Esophagus squamous epithelium (tissue), 4 donors: ENCODE data around the gene DDAH1.

Experiments
- POLR2A ChIP-seq, 4 donors: fragments of 450-650 bp; IDR thresholded peaks; one replicate each; pipeline ENCODE4 v1.6.1; 2017; ENCODE audit warnings: antibody characterized with exemption in 4 of 4, mild to moderate bottlenecking in 4 of 4, moderate library complexity in 3 of 4
- TF ChIP-seq, protein P1 (sequence below), 6 experiments: fragments of 450-650 bp in 4 of 6; fragments of 200-600 bp in 2 of 6; sonication (generic) in 2 of 6; IDR thresholded peaks; one replicate each; pipeline ENCODE4 v1.5.1; 2016 to 2019; ENCODE audit warnings: antibody characterized with exemption in 6 of 6, mild to moderate bottlenecking in 4 of 6, moderate library complexity in 4 of 6

DNA sequence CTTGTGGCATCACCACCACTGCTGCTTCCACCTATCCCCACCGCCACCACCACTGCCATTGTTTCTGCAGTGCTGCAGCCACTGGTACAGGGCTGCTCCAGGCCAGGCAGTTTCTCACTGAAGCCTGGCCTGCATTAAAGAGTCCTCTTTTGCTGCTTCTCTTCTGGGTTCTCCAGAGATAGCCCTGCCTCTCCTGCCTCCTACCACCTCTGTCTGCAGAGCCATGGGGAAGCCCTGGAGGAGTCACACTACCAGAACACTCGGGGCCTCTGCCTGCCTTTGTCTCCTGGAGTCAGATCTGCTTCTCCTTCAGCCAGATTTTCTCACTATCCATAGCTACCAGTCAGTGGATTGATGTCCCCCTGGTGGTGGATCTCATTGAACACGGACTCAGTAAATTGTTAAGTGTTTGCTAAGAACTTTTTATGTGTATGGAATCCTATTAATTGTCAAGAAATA lies 37.7 kb upstream of the DDAH1 start:
- TF ChIP-seq, protein P1, sequence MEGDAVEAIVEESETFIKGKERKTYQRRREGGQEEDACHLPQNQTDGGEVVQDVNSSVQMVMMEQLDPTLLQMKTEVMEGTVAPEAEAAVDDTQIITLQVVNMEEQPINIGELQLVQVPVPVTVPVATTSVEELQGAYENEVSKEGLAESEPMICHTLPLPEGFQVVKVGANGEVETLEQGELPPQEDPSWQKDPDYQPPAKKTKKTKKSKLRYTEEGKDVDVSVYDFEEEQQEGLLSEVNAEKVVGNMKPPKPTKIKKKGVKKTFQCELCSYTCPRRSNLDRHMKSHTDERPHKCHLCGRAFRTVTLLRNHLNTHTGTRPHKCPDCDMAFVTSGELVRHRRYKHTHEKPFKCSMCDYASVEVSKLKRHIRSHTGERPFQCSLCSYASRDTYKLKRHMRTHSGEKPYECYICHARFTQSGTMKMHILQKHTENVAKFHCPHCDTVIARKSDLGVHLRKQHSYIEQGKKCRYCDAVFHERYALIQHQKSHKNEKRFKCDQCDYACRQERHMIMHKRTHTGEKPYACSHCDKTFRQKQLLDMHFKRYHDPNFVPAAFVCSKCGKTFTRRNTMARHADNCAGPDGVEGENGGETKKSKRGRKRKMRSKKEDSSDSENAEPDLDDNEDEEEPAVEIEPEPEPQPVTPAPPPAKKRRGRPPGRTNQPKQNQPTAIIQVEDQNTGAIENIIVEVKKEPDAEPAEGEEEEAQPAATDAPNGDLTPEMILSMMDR (IDR thresholded peaks at IDR 0.05), result peak in 5 of 6 experiments; percentile 34 to 67 (median 58)
- no peak for TF ChIP-seq POLR2A (IDR thresholded peaks at IDR 0.05)
